Measurements from ENCODE around the gene MLH3.

DNA sequence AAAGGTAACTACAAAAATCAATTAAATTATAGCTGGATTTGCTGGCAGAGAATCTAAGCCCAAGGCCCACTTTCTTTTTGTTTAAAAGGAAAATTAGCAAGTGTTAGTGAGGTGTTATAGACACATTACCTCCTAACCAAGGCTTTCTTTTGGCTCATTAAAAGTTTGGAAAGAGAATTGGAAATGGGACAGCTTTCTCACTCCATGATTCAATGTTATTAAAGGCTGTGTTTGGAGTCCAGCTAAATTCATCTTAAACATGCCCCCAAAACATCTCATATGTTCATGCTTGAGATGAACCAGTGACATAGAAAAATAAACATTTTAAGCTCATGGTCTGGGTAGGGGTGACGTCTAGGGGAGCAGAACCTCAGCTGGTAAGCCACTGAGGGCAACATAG, 82.5 kb downstream of the MLH3 start:
- TF ChIP-seq EZH2phosphoT487 (IDR thresholded peaks at IDR 0.05; ENCODE audit: insufficient read depth, low read depth) (no peak), EZH2 (IDR thresholded peaks at IDR 0.05; ENCODE audit: insufficient read depth, poor library complexity, severe bottlenecking) (no peak)
